ENCODE data around the gene RNH1. TPM values are rescaled to one million over a fixed set of nuclear protein-coding genes. Genes with fewer than 3 reads are reported as not detected.
A peak's percentile ranks its signal among the peaks of the same experiment; 100 is the strongest.

RNH1 gene
- total and polyA plus RNA-seq, 2 donors (not counting 1 experiment from before 2014, with no cell fraction given): 102 to 561 TPM

GRCh38 chr11:554428-555226, 47.6 kb upstream of the RNH1 start:
- Histone ChIP-seq H3K4me1 (ENCODE audit: control insufficient read depth, extremely low read depth, insufficient read depth, low read length) (no peaks in the 10 kb centered on the region), H3K36me3 (ENCODE audit: control insufficient read depth, insufficient read depth, low read length) (no peaks in the 10 kb centered on the region), H2AFZ (ENCODE audit: low read length) (no peak overlapping the region), H4K20me1 (ENCODE audit: control insufficient read depth, extremely low read depth, insufficient read depth, low read length) (no peaks in the 10 kb centered on the region), H3K27ac (ENCODE audit: insufficient read depth, low read length) (no peak overlapping the region), H3K9me3 (ENCODE audit: control insufficient read depth, insufficient read depth, low read depth, low read length) (no peaks in the 10 kb centered on the region), H3K4me3 (replicated peaks in 1 of 4; ENCODE audit: control extremely low read depth in 1 of 4, insufficient read depth in 1 of 4, low read depth in 3 of 4, low read length in 4 of 4) (no peak overlapping the region), H3K79me2 (ENCODE audit: control insufficient read depth, insufficient read depth, low read length) (no peaks in the 10 kb centered on the region), H3K27me3 (ENCODE audit: control insufficient read depth, insufficient read depth, low read length) (peaks cover 33% of the 10 kb centered on the region), H3K9ac (ENCODE audit: insufficient read depth, low read length) (no peak overlapping the region), H3K4me2 (ENCODE audit: extremely low read depth, insufficient read depth, low read length) (no peak overlapping the region)
- TF ChIP-seq EZH2 (IDR thresholded peaks at IDR 0.05; ENCODE audit: low read length, missing control alignments) (no peak), CTCF (conservative IDR thresholded peaks at IDR 0.05 in 1 of 2, IDR thresholded peaks at IDR 0.05 in 1 of 2; ENCODE audit: low read depth in 1 of 2, low read length in 2 of 2) (peak; percentile 29 to 48)
- DNase-seq (ENCODE audit: low read depth in 2 of 2): peak; percentile 23 to 35

GRCh38 chr11:553988-554340, 46.9 kb upstream of the RNH1 start:
- Histone ChIP-seq H2AFZ (ENCODE audit: low read length) (no peak overlapping the region), H3K27ac (ENCODE audit: insufficient read depth, low read length) (no peak overlapping the region), H3K9ac (ENCODE audit: insufficient read depth, low read length) (no peak overlapping the region), H3K27me3 (ENCODE audit: control insufficient read depth, insufficient read depth, low read length) (peaks cover 33% of the 10 kb centered on the region), H3K4me2 (ENCODE audit: extremely low read depth, insufficient read depth, low read length) (no peak overlapping the region), H3K9me3 (ENCODE audit: control insufficient read depth, insufficient read depth, low read depth, low read length) (no peaks in the 10 kb centered on the region), H3K79me2 (ENCODE audit: control insufficient read depth, insufficient read depth, low read length) (no peaks in the 10 kb centered on the region), H3K36me3 (ENCODE audit: control insufficient read depth, insufficient read depth, low read length) (no peaks in the 10 kb centered on the region), H3K4me3 (replicated peaks in 1 of 4; ENCODE audit: control extremely low read depth in 1 of 4, insufficient read depth in 1 of 4, low read depth in 3 of 4, low read length in 4 of 4) (no peak overlapping the region), H4K20me1 (ENCODE audit: control insufficient read depth, extremely low read depth, insufficient read depth, low read length) (no peaks in the 10 kb centered on the region), H3K4me1 (ENCODE audit: control insufficient read depth, extremely low read depth, insufficient read depth, low read length) (no peaks in the 10 kb centered on the region)
- no peak for DNase-seq (ENCODE audit: low read depth in 2 of 2)
- TF ChIP-seq EZH2 (IDR thresholded peaks at IDR 0.05; ENCODE audit: low read length, missing control alignments): no peak
- no peak for TF ChIP-seq CTCF (conservative IDR thresholded peaks at IDR 0.05 in 1 of 2, IDR thresholded peaks at IDR 0.05 in 1 of 2; ENCODE audit: low read depth in 1 of 2, low read length in 2 of 2)

- Histone ChIP-seq H3K4me1 (ENCODE audit: control insufficient read depth, extremely low read depth, insufficient read depth, low read length) (no peaks in the 10 kb centered on the region), H2AFZ (ENCODE audit: low read length) (no peak overlapping the region), H3K9ac (ENCODE audit: insufficient read depth, low read length) (no peak overlapping the region), H3K27ac (ENCODE audit: insufficient read depth, low read length) (no peak overlapping the region), H3K4me2 (ENCODE audit: extremely low read depth, insufficient read depth, low read length) (no peak overlapping the region), H3K9me3 (ENCODE audit: control insufficient read depth, insufficient read depth, low read depth, low read length) (no peaks in the 10 kb centered on the region), H3K36me3 (ENCODE audit: control insufficient read depth, insufficient read depth, low read length) (no peaks in the 10 kb centered on the region), H3K4me3 (replicated peaks in 1 of 4; ENCODE audit: control extremely low read depth in 1 of 4, insufficient read depth in 1 of 4, low read depth in 3 of 4, low read length in 4 of 4) (no peak overlapping the region), H3K27me3 (ENCODE audit: control insufficient read depth, insufficient read depth, low read length) (peaks cover 33% of the 10 kb centered on the region), H4K20me1 (ENCODE audit: control insufficient read depth, extremely low read depth, insufficient read depth, low read length) (no peaks in the 10 kb centered on the region), H3K79me2 (ENCODE audit: control insufficient read depth, insufficient read depth, low read length) (no peaks in the 10 kb centered on the region)
- no peak for DNase-seq (ENCODE audit: low read depth in 2 of 2)
- TF ChIP-seq EZH2 (IDR thresholded peaks at IDR 0.05; ENCODE audit: low read length, missing control alignments): no peak
- no peak for TF ChIP-seq CTCF (conservative IDR thresholded peaks at IDR 0.05 in 1 of 2, IDR thresholded peaks at IDR 0.05 in 1 of 2; ENCODE audit: low read depth in 1 of 2, low read length in 2 of 2)
These were observed 46.3 kb upstream of the RNH1 start for GRCh38 chr11:553083-553987.
